Suprapubic skin (tissue), 3 donors: Measurements from ENCODE around the gene FA2H.

Source experiments
- EP300 ChIP-seq: sonication (generic); formaldehyde crosslinking; IDR thresholded peaks from one replicate; pipeline ENCODE4 v1.6.1; 2017; ENCODE audit warnings: antibody characterized with exemption
- POLR2A ChIP-seq, 2 donors: fragments of 450-650 bp; IDR thresholded peaks; one replicate each; pipeline ENCODE4 v1.6.1; 2017; ENCODE audit warnings: antibody characterized with exemption in 2 of 2, mild to moderate bottlenecking in 2 of 2, moderate library complexity in 2 of 2
- TF ChIP-seq, protein P1 (sequence below), 2 donors: fragments of 200-600 bp in 1 of 2; fragments of 450-650 bp in 1 of 2; sonication (generic) in 1 of 2; IDR thresholded peaks; one replicate each; pipeline ENCODE4 v1.5.1; 2016 to 2019; ENCODE audit warnings: antibody characterized with exemption in 2 of 2, mild to moderate bottlenecking in 1 of 2, moderate library complexity in 1 of 2

DNA sequence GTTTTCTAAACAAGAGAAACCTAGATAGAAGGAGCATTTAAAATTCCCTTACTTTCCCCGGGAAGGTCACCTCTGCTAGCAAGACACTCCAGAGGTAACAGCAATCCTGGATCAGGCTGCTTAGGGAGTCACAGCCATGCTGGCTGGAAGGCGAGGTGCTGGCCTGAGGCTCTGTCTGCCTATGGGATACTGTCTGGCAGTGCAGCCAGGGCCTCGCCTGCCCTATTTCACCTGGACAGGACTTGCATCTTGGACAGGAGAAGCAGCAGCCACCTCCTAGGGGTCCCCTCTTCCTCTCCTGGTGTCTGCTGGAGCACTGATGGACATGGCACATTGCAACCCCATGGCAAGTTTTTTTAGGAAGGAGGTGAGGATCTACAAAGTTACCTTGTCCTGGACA lies 15.1 kb downstream of the FA2H start:
- TF ChIP-seq EP300, result no peak
- TF ChIP-seq, protein P1, sequence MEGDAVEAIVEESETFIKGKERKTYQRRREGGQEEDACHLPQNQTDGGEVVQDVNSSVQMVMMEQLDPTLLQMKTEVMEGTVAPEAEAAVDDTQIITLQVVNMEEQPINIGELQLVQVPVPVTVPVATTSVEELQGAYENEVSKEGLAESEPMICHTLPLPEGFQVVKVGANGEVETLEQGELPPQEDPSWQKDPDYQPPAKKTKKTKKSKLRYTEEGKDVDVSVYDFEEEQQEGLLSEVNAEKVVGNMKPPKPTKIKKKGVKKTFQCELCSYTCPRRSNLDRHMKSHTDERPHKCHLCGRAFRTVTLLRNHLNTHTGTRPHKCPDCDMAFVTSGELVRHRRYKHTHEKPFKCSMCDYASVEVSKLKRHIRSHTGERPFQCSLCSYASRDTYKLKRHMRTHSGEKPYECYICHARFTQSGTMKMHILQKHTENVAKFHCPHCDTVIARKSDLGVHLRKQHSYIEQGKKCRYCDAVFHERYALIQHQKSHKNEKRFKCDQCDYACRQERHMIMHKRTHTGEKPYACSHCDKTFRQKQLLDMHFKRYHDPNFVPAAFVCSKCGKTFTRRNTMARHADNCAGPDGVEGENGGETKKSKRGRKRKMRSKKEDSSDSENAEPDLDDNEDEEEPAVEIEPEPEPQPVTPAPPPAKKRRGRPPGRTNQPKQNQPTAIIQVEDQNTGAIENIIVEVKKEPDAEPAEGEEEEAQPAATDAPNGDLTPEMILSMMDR (IDR thresholded peaks at IDR 0.05), result no peak
- no peak for TF ChIP-seq POLR2A (IDR thresholded peaks at IDR 0.05)
